MCF 10A (cell line): ENCODE data around the gene SLC6A9. TPM values are rescaled to one million over a fixed set of nuclear protein-coding genes. Genes with fewer than 3 reads are reported as not detected.

Experiments used
- BruUV-seq: library from RNA; stranded (reverse); fragments of 400-500 nt; replicated peaks from 2 replicates; lab custom pipeline; 2021; lab: Mats Ljungman, UMichigan
- CTCF ChIA-PET: fragments of 300-600 bp; sonication (Branson Sonifier 250); formaldehyde crosslinking; extraction: SDS; loops from one replicate; lab custom pipeline; 2021; ENCODE audit warnings: antibody characterized with exemption, inconsistent platforms; lab: Yijun Ruan, JAX
- POLR2A ChIA-PET: fragments of 300-600, 350-650 bp; sonication (Branson Sonifier 250); formaldehyde crosslinking; extraction: SDS; loops from one replicate; lab custom pipeline; 2020; ENCODE audit warnings: antibody characterized with exemption, inconsistent platforms; lab: Yijun Ruan, JAX
- DNase-seq: peaks from one replicate; pipeline ENCODE4 v3.0.0-alpha.2; 2018; ENCODE audit not compliant: unreplicated experiment
- H3K27ac Mint-ChIP-seq: one replicate; pipeline ENCODE4 v1.8.0; 2022; ENCODE audit warnings: mild to moderate bottlenecking, low read depth, mixed read lengths; ENCODE audit not compliant: unreplicated experiment
- H3K27me3 Mint-ChIP-seq: one replicate; pipeline ENCODE4 v1.8.0; 2022; ENCODE audit warnings: mixed read lengths; ENCODE audit not compliant: insufficient read depth, unreplicated experiment
- H3K36me3 Mint-ChIP-seq: one replicate; pipeline ENCODE4 v1.8.0; 2022; ENCODE audit warnings: mild to moderate bottlenecking, moderate library complexity, mixed read lengths; ENCODE audit not compliant: insufficient read depth, unreplicated experiment
- H3K4me1 Mint-ChIP-seq: one replicate; pipeline ENCODE4 v1.8.0; 2022; ENCODE audit warnings: mixed read lengths; ENCODE audit not compliant: insufficient read depth, unreplicated experiment
- H3K4me3 Mint-ChIP-seq: one replicate; pipeline ENCODE4 v1.8.0; 2022; ENCODE audit warnings: mild to moderate bottlenecking, moderate library complexity, mixed read lengths; ENCODE audit not compliant: unreplicated experiment
- H3K9me3 Mint-ChIP-seq: one replicate; pipeline ENCODE4 v1.8.0; 2022; ENCODE audit warnings: mixed read lengths; ENCODE audit not compliant: unreplicated experiment
- CTCF ChIP-seq: fragments of 200-600 bp; IDR thresholded peaks from one replicate; pipeline ENCODE4 v1.8.0; 2022; ENCODE audit warnings: antibody characterized with exemption, mild to moderate bottlenecking; ENCODE audit not compliant: unreplicated experiment
- intact Hi-C: fragments of 100-400 bp; cut with micrococcal nuclease; formaldehyde crosslinking; loops from 2 replicates; pipeline ENCODE4 v1.14.1; 2022
- total RNA-seq: library from RNA; stranded (reverse); gene quantifications from 2 replicates; pipeline ENCODE4 v1.2.3, GENCODE V29; 2022

Gene SLC6A9
- total RNA-seq, 1 experiment from 2014 or later = 64.9 TPM

GRCh38 chr1:44038876-44039657 lies 7.8 kb upstream of the SLC6A9 start:
- no peak for DNase-seq
- no peak overlapping the region for H3K4me3 Mint-ChIP-seq
- no TSS peak for BruUV-seq
- no peaks in the 10 kb centered on the region for H3K36me3 Mint-ChIP-seq
- no peak overlapping the region for H3K27ac Mint-ChIP-seq
- H3K9me3 Mint-ChIP-seq = no peaks in the 10 kb centered on the region
- H3K27me3 Mint-ChIP-seq = no peaks in the 10 kb centered on the region
- peaks cover 14% of the 10 kb centered on the region for H3K4me1 Mint-ChIP-seq
- CTCF ChIA-PET = interaction anchor here (2.8 kb wide), 1 partner anchor 34 kb away, joined by 21 read pairs; no protein-coding TSS in a partner anchor
- POLR2A ChIA-PET = no interaction called here
- no peak for TF ChIP-seq CTCF
- intact Hi-C loops = no loop called here

- intact Hi-C loops = loop anchor here (2.0 kb wide), 1 partner anchor 508 kb away; no protein-coding TSS in a partner anchor
- no TSS peak for BruUV-seq
- Mint-ChIP-seq H3K4me3 (no peak overlapping the region), H3K27ac (no peak overlapping the region), H3K36me3 (no peaks in the 10 kb centered on the region), H3K27me3 (no peaks in the 10 kb centered on the region), H3K9me3 (no peaks in the 10 kb centered on the region), H3K4me1 (peaks cover 11% of the 10 kb centered on the region)
- POLR2A ChIA-PET = interaction anchor here (0.6 to 2.3 kb wide), 6 partner anchors 11 to 62 kb away, joined by 3 to 16 read pairs (median 3); partner anchors contain the start of gene ATP6V0B
- no peak for TF ChIP-seq CTCF
- no peak for DNase-seq
- CTCF ChIA-PET = interaction anchor here (0.6 to 16.5 kb wide), 30 partner anchors 10 to 1409 kb away, joined by 3 to 218 read pairs (median 4); no protein-coding TSS in a partner anchor
These were observed 5.9 kb upstream of the SLC6A9 start for GRCh38 chr1:44037154-44037553.

GRCh38 chr1:44036409-44037139 lies 5.3 kb upstream of the SLC6A9 start:
- Mint-ChIP-seq H3K27ac (no peak overlapping the region), H3K4me3 (no peak overlapping the region)
- intact Hi-C loops = loop anchor here (1.0 to 2.0 kb wide), 3 partner anchors 31 to 508 kb away; no protein-coding TSS in a partner anchor

More at GRCh38 chr1:44036409-44037139, 5.3 kb upstream of the SLC6A9 start:
- Mint-ChIP-seq H3K4me1 (peaks cover 11% of the 10 kb centered on the region), H3K36me3 (no peaks in the 10 kb centered on the region), H3K9me3 (no peaks in the 10 kb centered on the region), H3K27me3 (no peaks in the 10 kb centered on the region)
- CTCF ChIA-PET = interaction anchor here (0.6 to 16.5 kb wide), 36 partner anchors 10 to 1409 kb away, joined by 3 to 218 read pairs (median 4); no protein-coding TSS in a partner anchor
- no TSS peak for BruUV-seq
- POLR2A ChIA-PET = interaction anchor here (0.6 to 2.3 kb wide), 8 partner anchors 10 to 76 kb away, joined by 3 to 16 read pairs (median 3); partner anchors contain the start of gene ATP6V0B
- peak; percentile 73 for TF ChIP-seq CTCF
- DNase-seq = peak; percentile 85
